Stimulated activated CD4-positive, alpha-beta T cell treated with anti-CD3 and anti-CD28 coated beads, Interleukin-15, amount 100 ng/mL, for 24 hours (primary cell): ENCODE results near the gene ROR1.
"Not testable (repeated sequence)": the region's sequence is repeated elsewhere in the genome, so short reads cannot be mapped to it uniquely, and the experiment has no call there.

Experiments
- DNase-seq: peaks from one replicate; pipeline ENCODE4 v3.0.0-alpha.2; 2020

Gene ROR1

DNA sequence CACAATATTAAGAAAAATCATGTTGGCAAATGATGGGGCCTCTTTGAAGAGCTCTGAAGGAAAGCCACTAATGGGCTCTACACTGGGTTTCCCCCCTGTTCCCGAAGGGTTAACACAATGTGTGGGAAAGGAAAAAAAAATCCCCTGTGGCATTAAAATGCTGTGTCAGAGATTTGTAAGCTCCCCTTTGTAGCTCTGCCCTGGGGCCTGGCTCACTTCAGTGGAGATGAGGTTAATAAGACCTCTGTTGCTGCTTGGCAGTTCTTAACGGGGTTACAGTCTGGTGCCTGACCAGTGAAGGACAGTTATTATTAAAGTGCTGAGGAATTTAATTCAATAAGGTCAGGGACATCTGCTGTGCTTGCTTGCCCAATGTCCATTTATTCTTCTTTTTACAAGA, 299.9 kb downstream of the ROR1 start:
- DNase-seq: no peak

DNA sequence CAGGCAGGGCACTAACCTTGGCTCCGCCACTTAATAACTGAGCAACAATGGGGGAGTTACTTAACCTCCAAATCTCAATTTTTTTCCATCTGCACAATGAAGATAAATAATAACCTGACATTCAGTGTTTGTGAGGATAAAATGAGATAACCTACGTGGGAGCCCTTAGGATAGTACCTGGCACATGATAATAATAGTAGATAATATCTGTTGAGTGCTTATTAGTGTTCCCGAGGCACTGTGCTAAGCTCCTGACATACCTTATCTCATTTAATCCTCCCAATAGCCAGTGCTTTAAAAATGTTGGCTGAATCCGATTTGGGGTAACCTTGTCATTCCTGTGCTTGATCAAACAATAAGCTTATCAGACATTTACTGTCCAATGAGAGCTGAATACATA, 300.9 kb downstream of the ROR1 start:
- no peak for DNase-seq

DNA sequence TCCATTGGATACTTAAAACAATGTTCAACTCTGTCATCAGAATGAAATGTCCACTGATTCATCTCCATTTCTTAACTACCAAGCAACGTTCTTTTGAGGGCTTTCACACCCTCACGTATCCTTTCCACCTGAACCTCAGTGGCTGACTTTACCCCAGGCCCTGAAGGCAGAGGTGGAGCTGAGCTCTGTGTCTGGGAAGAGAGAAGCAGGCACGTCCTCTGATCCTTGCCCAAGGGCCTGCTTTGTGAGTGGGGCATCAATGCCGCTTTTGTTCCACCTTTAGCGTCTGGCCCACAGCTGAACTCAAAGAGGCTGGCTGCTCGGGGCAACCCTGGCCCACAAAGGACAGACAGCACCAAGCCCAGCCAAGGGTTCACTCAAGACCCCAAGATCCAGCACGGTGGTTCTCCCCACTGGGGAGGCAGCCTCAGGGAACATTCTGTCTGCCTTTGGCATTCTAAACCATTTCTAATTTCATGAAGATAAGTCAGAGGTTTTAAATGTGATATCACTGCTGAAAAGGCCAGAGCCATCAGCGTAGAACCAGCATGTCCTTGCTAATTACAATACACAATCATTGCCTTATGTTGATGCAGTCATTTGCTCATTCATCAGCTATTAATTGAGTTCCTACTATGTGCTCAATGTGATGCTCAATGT, 303.6 kb downstream of the ROR1 start:
- no peak for DNase-seq

DNA sequence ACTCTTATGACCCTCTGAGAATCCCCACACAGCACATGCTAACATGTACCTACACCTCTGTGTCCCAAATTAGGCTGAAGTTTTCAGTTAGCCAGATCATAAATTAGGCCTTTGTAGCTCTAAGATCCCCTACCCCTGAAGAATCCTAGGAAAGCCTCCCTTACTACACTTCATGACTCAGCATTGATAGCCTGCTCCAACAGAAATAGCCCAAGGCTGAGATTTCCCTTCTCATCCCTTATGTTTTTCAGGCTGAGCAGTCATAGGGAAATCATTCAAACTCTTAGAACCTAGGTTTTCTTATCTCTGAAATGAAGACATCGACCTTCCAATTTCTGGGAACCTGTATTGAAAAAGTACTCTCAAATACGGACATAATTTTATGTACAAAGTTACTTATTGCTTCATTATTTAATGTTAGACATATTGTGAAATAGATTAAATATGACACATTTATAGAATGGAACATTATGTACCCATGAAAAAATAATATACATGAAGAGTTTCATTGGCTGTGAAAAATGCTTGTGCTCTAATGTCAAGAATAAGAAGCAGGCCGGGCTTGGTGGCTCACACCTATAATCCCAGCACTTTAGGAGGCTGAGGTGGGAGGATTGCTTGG, 307.2 kb downstream of the ROR1 start:
- no peak for DNase-seq

DNA sequence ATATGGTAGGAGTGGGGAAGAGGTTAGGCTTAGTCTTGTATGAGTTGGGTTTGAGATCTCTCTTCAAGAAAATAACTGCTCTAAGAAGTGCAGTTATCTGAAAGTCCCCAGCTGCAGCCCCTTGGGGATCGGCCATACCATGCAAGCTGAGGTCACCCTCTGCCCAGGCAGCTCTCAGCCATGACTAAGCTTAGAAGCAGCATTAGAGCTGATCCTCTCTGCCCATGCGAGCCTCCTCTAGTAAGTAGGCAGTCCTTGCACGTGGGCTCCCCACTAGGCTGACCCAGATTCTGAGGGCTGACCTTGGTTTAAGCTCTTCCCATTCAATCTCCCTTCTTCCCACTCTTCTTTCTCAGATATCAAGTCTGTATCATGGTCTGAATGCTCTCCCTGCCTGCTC, 308.6 kb downstream of the ROR1 start:
- no peak for DNase-seq

DNA sequence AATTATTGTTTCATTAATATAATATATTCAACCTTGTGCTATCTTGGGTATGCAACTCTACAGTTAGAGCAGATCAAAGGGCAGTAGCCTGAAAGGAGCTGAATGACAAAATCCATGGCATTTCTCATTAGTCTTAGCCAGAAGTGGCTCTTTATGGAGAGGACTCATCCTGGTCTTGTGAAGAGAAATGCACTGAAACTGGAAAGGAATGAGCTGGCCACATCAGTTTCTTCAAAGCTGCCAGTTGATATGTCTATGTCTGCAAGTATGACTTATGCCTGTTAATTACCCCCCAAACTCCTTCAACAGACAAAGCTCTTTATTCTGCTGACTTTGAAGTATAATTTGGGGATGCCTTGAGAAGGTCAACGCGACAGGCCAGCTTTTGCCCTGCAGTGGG, 310.6 kb downstream of the ROR1 start:
- DNase-seq: no peak

DNA sequence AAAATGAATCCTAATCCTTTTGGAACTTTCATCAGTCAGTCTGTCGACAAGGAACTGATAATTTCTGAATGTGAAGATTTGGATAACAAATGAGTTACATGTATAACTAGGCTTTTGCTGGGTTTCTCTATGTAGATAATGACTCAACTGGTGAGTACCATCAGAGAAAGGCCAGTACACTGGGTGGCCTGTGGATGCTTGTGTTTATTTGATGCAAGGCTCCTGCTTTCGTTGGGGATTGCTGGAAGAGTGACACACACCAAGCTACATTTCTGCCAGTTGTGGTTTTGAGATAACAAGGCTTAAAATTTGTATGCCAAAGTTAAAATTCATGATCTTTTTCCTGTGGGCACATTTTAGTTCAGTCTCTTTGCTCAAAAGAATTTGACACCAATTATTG, 314.0 kb downstream of the ROR1 start:
- no peak for DNase-seq

DNA sequence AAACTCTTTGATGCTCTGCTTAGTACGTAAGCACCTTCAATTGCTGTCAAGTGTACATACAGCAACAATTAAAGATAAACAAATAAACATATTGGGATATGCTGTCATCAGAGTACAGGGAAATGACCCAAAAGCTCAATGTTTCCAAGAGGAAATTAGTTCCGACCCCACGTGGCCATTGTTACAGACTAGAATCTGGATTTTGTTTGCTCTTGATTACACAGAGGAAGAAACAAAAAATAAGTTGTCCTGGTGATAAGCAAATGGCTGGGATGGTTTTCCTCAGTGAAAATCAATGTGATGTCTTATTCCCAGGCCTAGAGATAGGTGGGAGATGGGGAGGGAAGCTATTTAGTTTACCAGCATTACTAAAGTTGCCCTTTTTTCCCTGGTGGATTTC, 316.6 kb downstream of the ROR1 start:
- no peak for DNase-seq

DNA sequence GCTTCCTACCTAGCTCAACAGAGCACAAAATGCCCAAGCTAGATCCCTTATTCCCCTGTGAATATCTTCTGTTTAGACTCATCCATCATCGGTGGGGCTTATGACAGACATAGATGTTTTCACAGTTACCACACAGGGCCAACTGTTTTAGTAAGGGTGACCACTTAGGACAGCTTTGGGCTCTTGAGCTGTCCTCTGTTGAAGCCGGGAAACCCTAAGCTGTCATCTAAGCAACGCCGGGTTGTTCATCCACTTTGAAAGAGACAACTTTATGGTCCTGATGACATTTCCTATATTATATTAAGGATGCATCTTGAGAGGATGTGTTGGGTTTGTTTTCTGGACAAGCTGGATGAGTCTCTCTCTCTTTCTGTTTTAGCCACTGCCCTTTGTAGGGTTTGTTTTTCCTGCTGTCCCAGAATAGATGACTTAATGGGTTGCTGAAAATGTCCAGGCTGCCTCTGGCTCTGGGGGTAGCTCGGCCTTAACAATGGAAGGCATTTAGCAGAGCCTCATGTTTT, 319.1 kb downstream of the ROR1 start:
- no peak for DNase-seq

DNA sequence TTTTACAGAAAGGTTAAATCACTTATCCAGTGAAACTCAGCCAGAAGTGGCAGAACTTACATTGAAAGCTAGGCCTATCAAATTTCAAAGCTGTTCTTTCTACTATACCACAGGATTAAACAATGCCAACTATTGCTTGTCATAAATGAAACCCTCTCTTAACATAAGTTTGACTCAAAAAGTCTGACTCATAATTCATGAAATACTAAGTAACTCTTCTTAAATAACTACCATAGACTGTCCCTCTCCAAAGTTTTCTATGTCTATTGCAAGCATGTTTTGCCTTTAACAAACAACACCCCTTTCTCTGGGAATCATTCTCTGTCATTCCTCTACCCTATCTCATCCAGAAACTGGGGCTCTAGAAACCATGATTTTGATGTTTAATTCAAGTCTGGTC, 320.1 kb downstream of the ROR1 start:
- no peak for DNase-seq

DNA sequence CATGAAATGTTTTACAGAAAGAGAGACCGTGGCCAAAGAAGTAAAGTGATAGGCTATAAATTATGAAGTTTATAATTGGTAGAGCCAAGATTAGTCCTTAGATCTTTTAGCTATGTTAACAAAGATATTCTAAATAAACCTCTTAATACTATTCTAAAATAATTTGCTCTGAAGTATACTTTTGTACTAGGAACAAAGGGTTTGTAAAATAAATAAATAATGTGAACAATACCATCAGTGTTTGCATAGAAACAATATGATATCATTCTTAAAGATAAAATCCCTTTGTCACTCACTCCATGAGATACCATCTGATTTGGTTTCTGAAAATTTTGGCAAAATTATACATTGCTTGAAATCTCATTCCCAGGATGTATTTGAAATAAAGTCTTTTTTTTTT, 322.0 kb downstream of the ROR1 start:
- DNase-seq: no peak

DNA sequence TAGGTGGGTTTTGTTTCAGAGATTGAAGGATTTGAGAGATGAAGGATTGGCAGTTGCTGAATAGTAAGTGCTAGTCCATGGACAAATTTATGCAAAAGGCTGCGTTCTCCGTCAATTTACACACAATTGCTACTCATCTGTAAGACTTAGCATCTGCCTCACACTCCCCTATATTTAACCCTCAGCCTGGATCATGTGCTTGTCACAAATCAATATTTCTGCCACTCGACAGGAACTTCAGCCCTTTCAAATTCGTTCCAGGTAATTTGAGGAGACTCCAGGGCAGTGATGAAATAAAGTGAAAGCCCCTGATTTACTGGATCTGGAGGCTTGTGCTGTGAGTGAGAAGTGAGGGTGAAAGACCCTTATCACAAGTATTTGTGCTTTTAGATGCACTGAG, 324.0 kb downstream of the ROR1 start:
- no peak for DNase-seq

DNA sequence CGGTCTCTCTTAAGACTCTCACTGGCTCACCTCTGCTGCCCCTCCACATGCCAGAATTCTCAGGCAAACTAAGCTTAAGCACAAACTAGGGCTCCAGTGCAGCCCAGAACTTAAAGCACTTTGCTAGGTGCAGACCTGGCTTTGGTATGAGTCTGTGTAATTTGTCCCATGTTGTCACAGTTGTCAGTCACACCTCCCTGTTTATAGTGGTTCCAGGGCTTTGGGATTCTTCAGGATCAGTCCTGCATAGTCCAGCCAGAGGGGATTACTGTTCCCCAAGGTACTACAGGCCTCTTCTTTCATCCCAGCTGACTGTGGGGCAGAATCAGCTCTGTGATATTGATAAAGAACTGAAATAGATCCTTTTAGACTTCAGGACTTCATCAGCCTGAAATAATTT, 324.6 kb downstream of the ROR1 start:
- DNase-seq: no peak

DNA sequence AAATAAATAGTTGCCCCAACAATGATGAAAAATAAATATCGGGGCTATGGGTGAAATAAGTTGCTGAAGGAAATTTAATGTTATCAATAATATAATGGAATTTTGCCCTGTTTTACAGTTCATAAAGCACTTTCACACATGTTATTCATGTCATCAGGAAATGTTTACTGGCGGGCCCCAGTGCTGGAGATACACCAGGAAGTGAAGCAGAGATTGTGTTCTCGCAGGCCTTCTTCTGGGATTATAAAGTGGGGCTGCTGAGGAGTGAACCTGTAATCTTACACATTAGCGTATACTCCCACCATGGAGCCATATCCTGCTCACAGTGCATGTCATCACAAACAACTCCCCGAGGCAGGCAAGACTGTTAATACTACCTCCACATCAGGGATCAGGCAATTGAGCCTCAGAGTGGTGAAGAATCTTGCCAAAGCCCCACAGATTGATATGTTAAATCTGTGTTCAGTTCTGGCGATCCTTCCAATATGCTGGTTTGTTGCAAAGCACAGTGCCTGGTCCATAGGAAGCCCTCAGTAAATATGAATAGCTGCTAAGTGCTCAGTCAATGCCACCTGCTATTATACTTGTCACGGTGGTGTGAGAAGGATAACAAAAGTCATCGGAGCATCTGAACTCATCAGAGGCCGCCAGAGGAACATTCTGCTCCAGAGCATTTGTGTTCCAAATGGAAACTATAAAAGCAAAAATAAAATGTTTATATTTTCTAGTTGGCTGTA, 325.2 kb downstream of the ROR1 start:
- DNase-seq: no peak

DNA sequence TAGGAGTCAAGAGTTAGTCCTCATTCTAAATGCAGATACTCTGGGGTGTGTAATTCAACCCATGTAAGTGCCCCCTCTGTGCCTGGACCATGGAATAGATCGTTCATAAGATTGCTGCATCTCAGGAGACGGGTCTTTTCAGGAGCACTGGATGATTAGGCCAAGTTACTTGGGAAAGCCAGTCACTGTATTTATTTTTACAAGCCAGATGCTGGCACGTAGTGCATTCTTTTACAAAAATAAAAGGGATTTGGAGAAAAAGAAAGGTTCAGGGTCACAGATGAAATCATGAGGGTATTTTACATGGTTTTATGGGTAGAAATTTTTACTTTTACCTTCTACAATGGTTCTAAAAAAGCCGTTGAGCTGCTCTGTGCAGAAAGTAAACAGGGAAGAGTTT, 327.0 kb downstream of the ROR1 start:
- no peak for DNase-seq

DNA sequence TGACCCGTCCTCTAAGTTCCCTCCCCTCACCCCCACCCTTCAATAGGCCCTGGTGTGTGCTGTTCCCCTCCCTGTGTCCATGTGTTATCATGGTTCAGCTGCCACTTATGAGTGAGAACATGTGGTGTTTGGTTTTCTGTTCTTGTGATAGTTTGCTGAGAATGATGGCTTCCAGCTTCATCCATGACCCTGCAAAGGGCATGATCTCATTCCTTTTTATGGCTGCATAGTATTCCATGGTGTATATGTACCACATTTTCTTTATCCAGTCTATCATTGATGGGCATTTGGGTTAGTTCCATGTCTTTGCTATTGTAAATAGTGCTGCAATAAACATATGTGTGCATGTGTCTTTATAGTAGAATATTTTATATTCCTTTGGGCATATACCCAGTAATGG, 330.8 kb downstream of the ROR1 start:
- DNase-seq: not testable (repeated sequence)

DNA sequence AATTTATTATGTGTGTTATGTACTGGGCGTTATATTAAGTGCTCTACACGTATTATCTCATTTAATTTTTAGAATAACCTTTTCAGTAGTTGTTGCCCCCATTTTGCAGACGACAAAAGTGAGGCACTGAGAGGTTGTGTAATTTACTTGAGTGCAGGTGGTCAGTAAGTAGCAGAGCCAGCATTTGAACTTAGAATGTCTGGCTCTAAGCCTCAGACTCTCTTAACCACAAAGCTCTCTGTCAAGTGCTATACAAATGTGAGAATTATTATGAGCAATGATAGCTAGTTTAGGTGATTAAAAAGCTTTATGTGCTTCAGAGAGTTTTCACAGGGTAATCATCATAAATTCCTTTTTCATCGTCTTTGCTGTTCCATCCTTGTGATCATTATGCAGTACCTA, 333.3 kb downstream of the ROR1 start:
- no peak for DNase-seq

DNA sequence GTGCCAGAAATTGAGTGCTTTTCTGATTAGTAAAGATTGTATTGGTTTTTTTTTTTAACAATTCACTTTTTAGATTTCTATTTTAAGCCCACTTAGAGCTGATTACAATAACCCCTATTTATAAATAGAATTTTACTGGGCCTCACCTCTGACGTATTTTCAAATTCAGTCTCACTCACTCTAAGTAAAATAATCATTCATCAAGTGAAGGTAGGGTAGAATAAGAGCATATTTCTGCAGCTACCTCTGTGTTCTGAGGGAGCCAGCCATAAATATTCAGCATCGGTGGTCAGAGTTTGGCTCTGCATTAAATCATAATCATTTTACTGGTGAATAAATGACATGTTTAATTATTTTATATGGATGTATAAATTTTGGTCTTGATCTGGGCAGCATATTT, 333.8 kb downstream of the ROR1 start:
- DNase-seq: no peak

DNA sequence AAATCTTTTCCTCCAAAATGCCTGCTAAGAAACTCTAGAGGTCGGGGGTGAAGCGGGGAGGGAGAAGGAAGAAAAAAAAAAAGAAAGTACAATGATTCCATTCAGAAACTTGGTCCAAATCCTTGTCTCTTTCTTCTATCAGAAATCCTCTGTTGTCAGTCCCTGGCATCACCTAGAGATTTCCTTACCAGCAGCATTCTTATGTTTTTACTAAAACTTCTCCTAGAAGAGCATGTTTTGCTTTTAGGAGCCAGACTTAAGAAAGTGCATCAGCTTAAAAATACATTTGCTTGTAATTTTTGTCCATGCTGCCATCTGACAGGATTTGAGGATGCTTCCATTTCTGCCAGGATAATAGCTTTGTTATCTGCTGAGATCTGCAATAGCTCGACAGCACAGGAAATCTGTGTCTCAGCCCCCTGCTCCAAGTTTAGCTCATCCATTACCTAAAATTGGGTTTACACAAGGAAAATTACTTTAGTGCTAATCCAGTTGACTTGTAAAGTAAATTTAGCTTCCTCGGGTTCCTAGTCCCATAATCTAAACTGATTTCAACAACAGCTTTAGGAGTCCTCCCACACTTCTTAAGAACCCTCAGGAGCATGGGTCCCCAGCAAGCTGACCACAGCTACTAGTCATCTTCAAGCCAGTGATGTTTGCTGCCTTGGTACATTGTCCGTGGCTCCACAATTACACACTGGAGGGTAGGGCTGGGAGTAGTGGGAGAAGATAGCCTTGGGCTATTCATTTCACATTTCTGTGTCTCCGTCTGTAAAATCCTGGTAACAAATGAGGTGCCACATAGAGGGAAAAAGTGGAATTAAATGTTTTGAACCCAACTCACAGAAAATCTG, 337.3 kb downstream of the ROR1 start:
- DNase-seq: no peak

DNA sequence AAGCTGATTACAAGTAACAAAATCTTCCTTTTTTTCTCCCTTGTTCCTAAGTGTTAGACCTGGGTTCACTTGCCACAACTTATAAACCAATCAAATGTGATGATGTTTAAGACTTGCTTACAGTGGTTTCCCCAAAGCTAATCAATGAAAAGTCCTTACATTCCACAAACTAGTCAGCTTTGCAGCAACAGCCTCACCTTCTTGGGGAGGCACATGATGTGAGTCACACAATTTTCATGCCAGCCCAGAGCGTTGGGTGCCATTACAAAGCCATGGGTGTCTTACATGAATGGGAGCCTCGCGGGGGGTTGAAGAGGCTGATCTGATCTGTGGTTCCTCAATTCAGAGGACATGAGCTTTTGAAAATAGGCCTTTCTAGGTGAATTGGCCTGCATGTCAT, 338.0 kb downstream of the ROR1 start:
- no peak for DNase-seq

DNA sequence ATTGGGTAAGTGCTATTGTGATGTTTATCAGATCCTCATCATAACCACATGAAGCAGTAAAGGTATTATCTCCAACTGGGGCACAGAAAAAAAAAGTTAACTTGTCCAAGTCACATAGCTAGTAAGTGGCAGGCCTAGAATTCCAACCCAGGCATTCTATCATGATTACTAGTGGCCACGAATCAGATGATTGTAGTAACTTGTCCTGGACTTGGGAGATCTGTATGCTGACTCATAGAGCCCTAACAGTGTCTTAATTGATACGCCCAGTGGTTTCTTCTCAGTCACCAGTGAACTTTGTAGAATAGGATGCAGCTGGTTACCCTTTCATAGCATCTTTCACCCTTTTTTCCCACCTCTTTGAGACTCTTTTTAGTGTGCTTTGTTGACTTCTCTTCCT, 338.5 kb downstream of the ROR1 start:
- no peak for DNase-seq

DNA sequence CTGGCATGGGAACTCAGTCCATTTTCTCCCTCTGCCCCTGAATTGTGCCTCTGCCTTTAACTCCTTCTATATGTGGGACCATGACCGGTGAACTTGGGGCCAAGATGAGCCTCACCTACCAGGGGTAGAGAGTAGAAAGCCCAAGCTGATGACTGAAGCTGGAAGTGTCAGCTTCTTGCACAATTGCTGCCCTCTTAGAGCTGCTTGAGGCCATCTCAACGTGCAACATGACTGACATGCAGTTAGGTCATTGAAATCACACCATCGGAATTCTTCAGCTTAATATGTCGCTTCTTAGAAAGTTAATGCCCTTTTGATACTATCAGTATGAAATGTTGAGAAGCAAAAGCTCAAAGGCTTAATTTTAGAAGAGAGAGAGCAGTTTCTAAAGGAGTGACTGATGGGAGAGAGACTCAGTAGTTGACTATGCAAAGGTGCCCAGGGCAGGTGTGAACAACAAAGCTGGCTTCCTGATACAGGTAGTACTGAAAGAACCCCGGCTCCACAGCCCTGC, 340.3 kb downstream of the ROR1 start:
- no peak for DNase-seq

DNA sequence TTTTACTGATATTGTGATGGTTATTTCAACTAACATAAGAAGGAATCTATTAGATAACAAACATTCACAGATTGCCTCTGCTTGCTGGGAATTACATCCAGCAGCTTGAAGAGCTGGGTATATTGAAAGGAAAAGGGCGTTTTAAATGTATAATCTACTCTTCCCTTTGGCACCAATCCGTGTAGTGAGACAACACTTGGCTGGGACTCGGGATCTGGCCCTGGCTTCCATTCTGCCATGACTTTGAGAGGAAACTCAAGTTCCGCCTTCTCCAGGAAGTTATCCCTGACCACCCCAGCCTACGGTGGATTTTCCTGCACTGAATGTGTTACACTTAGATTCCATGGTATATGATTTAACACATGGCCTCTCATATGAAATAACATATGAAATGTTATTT, 342.7 kb downstream of the ROR1 start:
- no peak for DNase-seq
